ES-I3 (cell line): ENCODE data around the gene HNF4A.

ENCODE experiments used
- H3K36me3 ChIP-seq: 2 replicates; pipeline ENCODE4 v1.6.1; 2013; ENCODE audit warnings: mild to moderate bottlenecking, low read length, control low read depth, moderate library complexity; ENCODE audit not compliant: insufficient read depth
- H3K4me1 ChIP-seq: 2 replicates; pipeline ENCODE4 v1.6.1; 2013; ENCODE audit warnings: mild to moderate bottlenecking, control low read depth, low read length; ENCODE audit not compliant: insufficient read depth
- H3K9ac ChIP-seq: 2 replicates; pipeline ENCODE4 v1.6.1; 2013; ENCODE audit warnings: low read depth, mild to moderate bottlenecking, low read length, moderate library complexity
- H3K9me3 ChIP-seq: 2 replicates; pipeline ENCODE4 v1.6.1; 2013; ENCODE audit warnings: mild to moderate bottlenecking, low read length, moderate library complexity; ENCODE audit not compliant: control insufficient read depth, insufficient read depth

Gene HNF4A

GRCh38 chr20:44436393-44436792, 80.9 kb downstream of the HNF4A start:
- H3K4me1 ChIP-seq: peaks cover 2% of the 10 kb centered on the region; the same call in 1 of the 2 replicates
- no peaks in the 10 kb centered on the region for H3K36me3 ChIP-seq
- no peak overlapping the region for H3K9ac ChIP-seq
- no peaks in the 10 kb centered on the region for H3K9me3 ChIP-seq

- no peaks in the 10 kb centered on the region for H3K4me1 ChIP-seq
- H3K9me3 ChIP-seq: no peaks in the 10 kb centered on the region
- H3K36me3 ChIP-seq: no peaks in the 10 kb centered on the region
- no peak overlapping the region for H3K9ac ChIP-seq
Observed at GRCh38 chr20:44437497-44437896, 82.0 kb downstream of the HNF4A start.

GRCh38 chr20:44438782-44439181, 83.3 kb downstream of the HNF4A start:
- H3K36me3 ChIP-seq: no peaks in the 10 kb centered on the region
- no peaks in the 10 kb centered on the region for H3K4me1 ChIP-seq
- no peak overlapping the region for H3K9ac ChIP-seq
- H3K9me3 ChIP-seq: no peaks in the 10 kb centered on the region

GRCh38 chr20:44439318-44439717, 83.8 kb downstream of the HNF4A start:
- H3K9ac ChIP-seq: no peak overlapping the region
- H3K9me3 ChIP-seq: no peaks in the 10 kb centered on the region
- no peaks in the 10 kb centered on the region for H3K36me3 ChIP-seq
- H3K4me1 ChIP-seq: no peaks in the 10 kb centered on the region

- Histone ChIP-seq H3K9ac (no peak overlapping the region), H3K9me3 (no peaks in the 10 kb centered on the region), H3K4me1 (no peaks in the 10 kb centered on the region), H3K36me3 (no peaks in the 10 kb centered on the region)
Observed at GRCh38 chr20:44442298-44443070, 87.0 kb downstream of the HNF4A start.

GRCh38 chr20:44445742-44446710, 90.5 kb downstream of the HNF4A start:
- H3K9ac ChIP-seq: no peak overlapping the region
- no peaks in the 10 kb centered on the region for H3K4me1 ChIP-seq
- H3K9me3 ChIP-seq: no peaks in the 10 kb centered on the region
- no peaks in the 10 kb centered on the region for H3K36me3 ChIP-seq

GRCh38 chr20:44447827-44448419, 92.4 kb downstream of the HNF4A start:
- H3K36me3 ChIP-seq: no peaks in the 10 kb centered on the region
- H3K9me3 ChIP-seq: no peaks in the 10 kb centered on the region
- no peak overlapping the region for H3K9ac ChIP-seq
- H3K4me1 ChIP-seq: no peaks in the 10 kb centered on the region

- Histone ChIP-seq H3K4me1 (no peaks in the 10 kb centered on the region), H3K36me3 (no peaks in the 10 kb centered on the region)
Observed at GRCh38 chr20:44448753-44449546, 93.5 kb downstream of the HNF4A start.

GRCh38 chr20:44449864-44450263, 94.4 kb downstream of the HNF4A start:
- Histone ChIP-seq H3K36me3 (no peaks in the 10 kb centered on the region), H3K4me1 (no peaks in the 10 kb centered on the region), H3K9ac (no peak overlapping the region), H3K9me3 (no peaks in the 10 kb centered on the region)

More at GRCh38 chr20:44448753-44449546, 93.5 kb downstream of the HNF4A start:
- Histone ChIP-seq H3K9ac (no peak overlapping the region), H3K9me3 (no peaks in the 10 kb centered on the region)

- Histone ChIP-seq H3K4me1 (no peaks in the 10 kb centered on the region), H3K36me3 (no peaks in the 10 kb centered on the region), H3K9me3 (no peaks in the 10 kb centered on the region), H3K9ac (no peak overlapping the region)
Observed at GRCh38 chr20:44450281-44450889, 94.9 kb downstream of the HNF4A start.

- no peaks in the 10 kb centered on the region for H3K9me3 ChIP-seq
- no peak overlapping the region for H3K9ac ChIP-seq
- H3K4me1 ChIP-seq: no peaks in the 10 kb centered on the region
- no peaks in the 10 kb centered on the region for H3K36me3 ChIP-seq
Observed at GRCh38 chr20:44450903-44451450, 95.5 kb downstream of the HNF4A start.

- Histone ChIP-seq H3K36me3 (no peaks in the 10 kb centered on the region), H3K9me3 (no peaks in the 10 kb centered on the region), H3K9ac (no peak overlapping the region), H3K4me1 (no peaks in the 10 kb centered on the region)
Observed at GRCh38 chr20:44454306-44454963, 98.9 kb downstream of the HNF4A start.

GRCh38 chr20:44455126-44455525, 99.6 kb downstream of the HNF4A start:
- Histone ChIP-seq H3K9me3 (no peaks in the 10 kb centered on the region), H3K36me3 (no peaks in the 10 kb centered on the region), H3K9ac (no peak overlapping the region), H3K4me1 (no peaks in the 10 kb centered on the region)
